GM18517 (cell line): ENCODE results near the gene RTEL1.
"Not testable (repeated sequence)": the region's sequence is repeated elsewhere in the genome, so short reads cannot be mapped to it uniquely, and the experiment has no call there.

ENCODE experiments used
- ATAC-seq: cut with Tn5 transposase; IDR thresholded peaks from one replicate; pipeline ENCODE4 v1.9.1; 2021; ENCODE audit warnings: mild to moderate bottlenecking, moderate library complexity; ENCODE audit not compliant: unreplicated experiment

Gene RTEL1, protein sequence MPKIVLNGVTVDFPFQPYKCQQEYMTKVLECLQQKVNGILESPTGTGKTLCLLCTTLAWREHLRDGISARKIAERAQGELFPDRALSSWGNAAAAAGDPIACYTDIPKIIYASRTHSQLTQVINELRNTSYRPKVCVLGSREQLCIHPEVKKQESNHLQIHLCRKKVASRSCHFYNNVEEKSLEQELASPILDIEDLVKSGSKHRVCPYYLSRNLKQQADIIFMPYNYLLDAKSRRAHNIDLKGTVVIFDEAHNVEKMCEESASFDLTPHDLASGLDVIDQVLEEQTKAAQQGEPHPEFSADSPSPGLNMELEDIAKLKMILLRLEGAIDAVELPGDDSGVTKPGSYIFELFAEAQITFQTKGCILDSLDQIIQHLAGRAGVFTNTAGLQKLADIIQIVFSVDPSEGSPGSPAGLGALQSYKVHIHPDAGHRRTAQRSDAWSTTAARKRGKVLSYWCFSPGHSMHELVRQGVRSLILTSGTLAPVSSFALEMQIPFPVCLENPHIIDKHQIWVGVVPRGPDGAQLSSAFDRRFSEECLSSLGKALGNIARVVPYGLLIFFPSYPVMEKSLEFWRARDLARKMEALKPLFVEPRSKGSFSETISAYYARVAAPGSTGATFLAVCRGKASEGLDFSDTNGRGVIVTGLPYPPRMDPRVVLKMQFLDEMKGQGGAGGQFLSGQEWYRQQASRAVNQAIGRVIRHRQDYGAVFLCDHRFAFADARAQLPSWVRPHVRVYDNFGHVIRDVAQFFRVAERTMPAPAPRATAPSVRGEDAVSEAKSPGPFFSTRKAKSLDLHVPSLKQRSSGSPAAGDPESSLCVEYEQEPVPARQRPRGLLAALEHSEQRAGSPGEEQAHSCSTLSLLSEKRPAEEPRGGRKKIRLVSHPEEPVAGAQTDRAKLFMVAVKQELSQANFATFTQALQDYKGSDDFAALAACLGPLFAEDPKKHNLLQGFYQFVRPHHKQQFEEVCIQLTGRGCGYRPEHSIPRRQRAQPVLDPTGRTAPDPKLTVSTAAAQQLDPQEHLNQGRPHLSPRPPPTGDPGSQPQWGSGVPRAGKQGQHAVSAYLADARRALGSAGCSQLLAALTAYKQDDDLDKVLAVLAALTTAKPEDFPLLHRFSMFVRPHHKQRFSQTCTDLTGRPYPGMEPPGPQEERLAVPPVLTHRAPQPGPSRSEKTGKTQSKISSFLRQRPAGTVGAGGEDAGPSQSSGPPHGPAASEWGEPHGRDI (N-terminal part only)

DNA sequence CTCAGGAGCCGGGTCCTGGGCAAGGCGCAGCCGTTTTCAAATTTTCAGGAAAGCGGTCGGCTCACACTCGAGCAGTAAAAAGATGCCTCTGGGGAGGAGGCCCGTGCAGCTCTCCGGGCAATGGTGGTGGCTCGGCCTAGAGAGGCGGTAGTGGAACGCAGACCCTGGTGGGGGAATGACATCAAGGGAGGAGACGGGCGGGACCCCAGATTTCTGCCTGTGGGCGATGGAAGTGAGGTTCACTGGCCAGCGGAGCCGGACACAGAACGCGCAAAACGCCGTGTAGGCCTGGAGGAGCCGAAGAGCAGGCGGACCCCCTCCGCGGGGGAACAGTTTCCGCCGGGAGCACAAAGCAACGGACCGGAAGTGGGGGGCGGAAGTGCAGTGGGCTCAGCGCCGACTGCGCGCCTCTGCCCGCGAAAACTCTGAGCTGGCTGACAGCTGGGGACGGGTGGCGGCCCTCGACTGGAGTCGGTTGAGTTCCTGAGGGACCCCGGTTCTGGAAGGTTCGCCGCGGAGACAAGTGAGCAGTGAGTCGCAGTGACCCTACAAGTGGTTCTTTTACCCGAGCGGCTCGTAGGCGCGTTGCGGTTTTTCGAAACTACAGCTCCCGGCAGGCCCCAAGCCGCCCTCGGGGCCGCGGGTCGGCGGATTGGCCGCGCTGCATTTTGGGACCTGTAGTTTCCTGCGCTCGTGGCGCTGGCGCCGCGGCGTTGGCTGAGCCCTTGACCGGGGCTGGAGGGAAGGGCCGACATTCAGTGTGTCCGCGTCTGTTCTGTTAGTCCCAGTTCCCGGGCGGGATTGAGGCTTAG, at the start of gene RTEL1:
Gene RTEL1 (plus strand): TSS at position 376 of the 812 bp plus-strand sequence. CDS start 1,091 bp downstream, outside the sequence.
- ATAC-seq = peak; percentile 81

- ATAC-seq = no peak
Observed at GRCh38 chr20:63610581-63611435, 47.3 kb upstream of the RTEL1 start.

DNA sequence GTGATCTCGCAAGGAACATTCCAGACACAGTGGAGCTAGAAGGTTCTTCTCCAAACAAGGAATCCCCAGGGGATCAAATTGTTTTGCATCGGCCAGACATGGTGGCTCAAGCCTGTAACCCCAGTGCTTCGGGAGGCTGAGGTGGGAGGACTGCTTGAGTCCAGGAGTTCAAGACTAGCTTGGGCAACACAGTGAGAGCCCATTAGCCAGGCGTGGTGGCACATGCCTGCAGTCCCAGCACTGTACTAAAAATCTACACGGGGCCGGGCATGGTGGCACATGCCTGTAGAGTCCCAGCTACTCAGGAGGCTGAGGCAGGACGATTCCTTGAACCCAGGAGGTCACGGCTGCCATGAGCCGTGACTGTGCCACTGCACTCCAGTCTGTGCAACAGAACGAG, 46.5 kb upstream of the RTEL1 start:
- ATAC-seq = no peak

DNA sequence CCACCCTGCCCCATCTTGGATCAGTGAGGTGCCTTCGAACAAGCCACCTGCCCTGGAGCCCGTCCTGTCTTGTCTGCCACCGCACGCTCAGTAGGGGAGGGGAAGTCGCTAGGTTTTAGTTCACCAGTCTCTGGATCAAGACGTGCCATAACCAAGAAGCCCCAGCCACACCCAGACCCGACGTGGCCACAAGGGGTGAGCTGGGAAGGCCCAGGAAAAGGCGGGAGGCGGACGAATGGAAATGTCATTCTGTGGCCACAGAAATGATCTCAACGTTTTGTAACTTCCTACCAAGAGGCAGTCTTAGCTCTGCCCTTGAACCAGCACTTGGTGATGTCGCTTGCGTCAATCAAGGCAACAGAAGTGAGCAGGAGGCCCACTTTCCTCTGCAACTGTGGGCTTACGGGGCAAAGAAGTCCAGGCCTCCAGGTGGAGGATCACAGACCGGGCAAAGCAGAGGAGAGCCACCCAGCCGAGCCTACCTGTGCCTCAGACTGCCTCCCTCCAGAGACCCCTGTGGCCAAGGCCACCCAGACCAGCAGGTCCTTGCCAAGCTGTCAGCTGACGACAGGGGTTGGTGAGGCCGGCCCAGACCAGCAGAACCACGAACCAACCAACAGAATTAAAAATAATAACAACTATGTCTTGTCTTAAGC, 45.7 kb upstream of the RTEL1 start:
- ATAC-seq = no peak

DNA sequence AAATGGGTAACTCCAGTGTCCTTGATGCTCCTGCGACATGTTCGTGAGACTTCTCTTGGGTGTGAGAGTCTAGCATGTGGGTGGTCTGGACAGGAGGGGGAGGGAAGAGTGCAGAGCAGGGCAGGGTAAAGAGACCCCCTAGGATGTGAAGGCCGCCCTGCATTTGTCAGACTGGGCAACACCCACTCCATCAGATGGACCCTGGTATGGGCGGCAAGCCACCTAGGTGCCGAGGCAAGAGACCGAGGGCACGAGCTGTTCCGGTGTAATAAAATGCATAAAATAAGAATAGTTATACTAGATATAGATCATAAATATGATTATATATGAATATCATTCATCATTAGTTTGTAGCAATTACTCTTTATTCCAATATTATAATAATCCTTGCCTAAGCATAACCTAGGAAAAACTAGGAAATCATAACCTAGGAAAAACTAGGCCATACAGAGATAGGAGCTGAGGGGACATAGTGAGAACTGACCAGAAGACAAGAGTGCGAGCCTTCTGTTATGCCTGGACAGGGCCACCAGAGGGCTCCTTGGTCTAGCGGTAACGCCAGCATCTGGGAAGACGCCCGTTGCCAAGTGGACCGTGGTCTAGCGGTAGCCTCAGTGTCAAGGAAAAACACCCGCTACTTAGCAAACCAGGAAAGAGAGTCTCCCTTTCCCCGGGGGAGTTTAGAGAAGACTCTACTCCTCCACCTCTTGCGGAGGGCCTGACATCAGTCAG, 44.1 kb upstream of the RTEL1 start:
- not testable (repeated sequence) for ATAC-seq

DNA sequence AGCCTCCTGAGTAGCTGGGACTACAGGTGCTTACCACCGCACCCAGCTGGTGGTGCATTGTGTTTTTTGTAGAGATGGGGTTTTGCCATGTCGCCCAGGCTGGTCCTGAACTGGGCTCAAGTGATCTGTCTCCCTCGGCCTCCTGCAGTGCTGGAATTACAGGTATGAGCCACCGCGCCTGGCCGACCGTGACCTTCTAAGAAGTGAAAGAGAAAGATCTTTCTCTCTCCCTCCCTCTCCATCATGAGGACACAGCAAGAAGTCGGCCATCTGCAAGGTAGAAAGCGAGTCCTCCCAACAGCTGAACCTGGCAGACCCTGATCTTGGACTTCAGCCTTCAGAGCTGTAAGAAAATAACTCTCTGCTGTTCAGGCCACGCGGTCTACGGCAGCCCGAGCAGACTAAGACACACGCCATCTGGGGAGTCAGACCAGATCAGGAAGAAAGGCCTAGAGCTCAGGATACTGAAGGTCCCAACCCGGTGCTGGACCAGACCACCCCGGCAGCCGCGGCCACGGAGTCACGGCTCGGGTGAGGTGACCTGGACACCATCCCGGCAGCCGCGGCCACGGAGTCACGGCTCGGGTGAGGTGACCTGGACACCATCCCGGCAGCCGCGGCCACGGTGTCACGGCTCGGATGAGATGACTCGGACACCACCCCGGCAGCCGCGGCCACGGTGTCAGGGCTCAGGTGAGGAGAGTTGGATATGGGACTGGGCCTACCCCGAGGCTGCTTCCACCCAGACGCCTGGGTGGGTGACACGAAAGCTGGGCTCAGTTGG, 40.8 kb upstream of the RTEL1 start:
- no peak for ATAC-seq

- no peak for ATAC-seq
Observed at GRCh38 chr20:63617876-63618265, 40.2 kb upstream of the RTEL1 start.

- no peak for ATAC-seq
Observed at GRCh38 chr20:63618291-63618980, 39.7 kb upstream of the RTEL1 start.

- no peak for ATAC-seq
Observed at GRCh38 chr20:63619086-63619485, 39.0 kb upstream of the RTEL1 start.

GRCh38 chr20:63619505-63619904, 38.6 kb upstream of the RTEL1 start:
- ATAC-seq = no peak

DNA sequence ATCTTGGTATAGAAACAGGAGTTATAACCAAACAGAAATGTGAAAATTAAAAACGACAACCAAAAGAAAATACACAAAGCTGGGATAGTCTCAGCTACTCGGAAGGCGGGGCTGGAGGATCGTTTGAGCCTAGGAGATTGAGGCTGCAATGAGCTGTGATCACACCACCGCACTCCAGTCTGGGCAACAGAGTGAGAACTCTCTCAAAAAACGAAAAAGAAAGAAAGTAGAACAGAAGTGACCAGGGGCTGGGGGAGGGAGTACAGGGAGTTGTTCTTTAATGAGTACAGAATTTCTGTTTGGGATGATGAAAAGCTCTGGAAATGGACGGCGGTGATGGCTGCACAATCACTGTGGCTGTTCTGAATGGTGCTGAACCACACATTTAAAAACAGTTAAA, 37.1 kb upstream of the RTEL1 start:
- no peak for ATAC-seq

GRCh38 chr20:63622096-63622495, 36.0 kb upstream of the RTEL1 start:
- ATAC-seq = no peak

DNA sequence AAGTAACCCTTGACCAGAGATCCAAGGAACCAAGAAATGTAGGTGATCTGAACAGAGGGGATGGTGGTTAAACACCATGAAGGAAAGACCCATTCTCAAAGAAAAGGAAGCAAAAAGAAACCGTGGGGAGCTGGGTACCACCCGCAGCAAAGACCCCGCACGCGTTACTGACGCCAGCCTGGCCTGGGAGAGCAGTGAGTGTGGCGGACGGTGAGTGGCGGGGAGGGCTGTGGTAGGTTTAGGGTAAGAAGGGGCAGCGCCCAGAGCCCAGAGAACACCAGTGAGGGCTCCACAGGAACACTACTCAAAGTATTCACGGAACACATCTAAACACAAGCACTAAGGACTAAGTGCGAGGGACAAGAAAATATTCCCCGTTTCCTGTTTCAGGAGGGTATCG, 35.4 kb upstream of the RTEL1 start:
- ATAC-seq = no peak

DNA sequence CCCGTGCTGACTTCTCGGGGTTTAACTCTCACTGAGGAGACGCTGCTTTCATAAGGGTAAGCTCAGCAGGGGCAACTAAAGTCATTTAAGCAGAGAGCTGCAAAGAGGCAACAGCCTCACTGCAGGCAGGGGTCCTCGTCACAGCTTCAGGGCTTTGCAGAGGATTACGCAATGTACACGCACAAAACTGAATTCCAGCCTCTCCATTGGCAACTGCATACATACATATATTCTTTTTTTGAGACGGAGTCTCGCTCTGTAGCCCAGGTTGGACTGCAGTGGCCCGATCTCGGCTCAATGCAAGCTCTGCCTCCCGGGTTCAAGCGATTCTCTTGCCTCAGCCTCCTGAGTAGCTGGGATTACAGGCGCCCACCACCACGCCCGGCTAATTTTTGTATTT, 33.6 kb upstream of the RTEL1 start:
- no peak for ATAC-seq

GRCh38 chr20:63625771-63626423, 32.2 kb upstream of the RTEL1 start:
- no peak for ATAC-seq

DNA sequence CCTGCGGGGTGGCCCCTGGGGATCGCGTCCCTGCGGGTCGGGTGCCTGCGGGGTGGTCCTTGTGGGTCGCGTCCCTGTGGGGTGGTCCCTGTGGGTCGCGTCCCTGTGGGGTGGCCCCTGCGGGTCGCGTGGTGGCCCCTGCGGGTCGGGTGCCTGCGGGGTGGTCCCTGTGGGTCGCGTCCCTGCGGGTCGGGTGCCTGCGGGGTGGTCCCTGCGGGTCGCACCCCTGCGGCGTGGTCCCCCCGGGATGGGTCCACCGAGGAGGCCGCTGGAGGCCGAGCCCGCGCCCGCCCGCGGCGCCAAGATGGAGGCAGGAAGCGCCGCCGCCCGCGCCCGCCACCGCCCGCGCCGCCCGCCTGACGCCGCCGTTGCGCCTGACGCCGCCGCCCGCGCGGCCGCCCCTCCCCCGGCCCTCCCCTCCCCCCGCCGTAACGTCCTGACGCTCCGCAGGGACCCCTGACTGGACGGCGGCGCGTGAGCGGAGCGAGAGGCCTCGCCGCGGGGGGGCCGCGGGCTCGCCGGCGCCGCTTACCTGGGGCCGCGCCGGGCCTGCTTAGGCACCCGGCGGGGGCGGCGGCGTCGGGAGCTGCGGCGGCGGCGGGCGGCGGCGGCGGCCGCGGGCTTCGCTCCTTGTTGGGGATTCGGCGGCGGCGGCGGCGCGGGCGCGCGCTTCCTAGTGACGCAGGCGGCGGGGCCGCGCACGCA, 31.5 kb upstream of the RTEL1 start, which contains the start of gene GMEB2:
Gene GMEB2 (minus strand): TSS at position 678 of the 705 bp plus-strand sequence. CDS start 7,704 bp downstream, outside the sequence.
- peak; percentile 12 for ATAC-seq
